GF-D8 (cell line): Measurements from ENCODE around the gene CCDC85A.

Source experiments
- DNase-seq: peaks from one replicate; lab custom pipeline; 2025; lab: John Stamatoyannopoulos, UW

The CCDC85A gene

GRCh38 chr2:56195563-56195962, 11.8 kb downstream of the CCDC85A start:
- DNase-seq: no peak

- DNase-seq: no peak
Observed at GRCh38 chr2:56197816-56198215, 14.0 kb downstream of the CCDC85A start.

DNA sequence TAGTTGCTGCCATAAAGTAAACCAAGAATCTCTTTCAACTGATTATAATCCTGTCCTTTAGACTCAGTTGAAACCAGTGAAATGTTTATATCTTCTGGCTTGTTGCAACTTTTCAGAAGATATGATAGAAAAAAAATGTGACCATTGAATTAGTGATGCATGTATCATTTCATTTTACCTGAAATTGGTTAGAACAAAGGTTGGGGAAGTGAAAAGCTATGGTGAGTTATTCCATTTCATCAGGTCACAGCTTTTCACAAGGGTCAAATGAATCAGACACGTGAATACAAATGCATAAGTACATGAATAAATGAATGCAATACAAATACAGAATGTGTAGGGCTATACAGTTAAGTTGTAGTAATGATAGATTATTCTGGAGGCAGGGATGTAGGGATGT, 15.1 kb downstream of the CCDC85A start:
- no peak for DNase-seq

- DNase-seq: no peak
Observed at GRCh38 chr2:56199492-56199891, 15.7 kb downstream of the CCDC85A start.

- no peak for DNase-seq
Observed at GRCh38 chr2:56202381-56203121, 18.8 kb downstream of the CCDC85A start.

DNA sequence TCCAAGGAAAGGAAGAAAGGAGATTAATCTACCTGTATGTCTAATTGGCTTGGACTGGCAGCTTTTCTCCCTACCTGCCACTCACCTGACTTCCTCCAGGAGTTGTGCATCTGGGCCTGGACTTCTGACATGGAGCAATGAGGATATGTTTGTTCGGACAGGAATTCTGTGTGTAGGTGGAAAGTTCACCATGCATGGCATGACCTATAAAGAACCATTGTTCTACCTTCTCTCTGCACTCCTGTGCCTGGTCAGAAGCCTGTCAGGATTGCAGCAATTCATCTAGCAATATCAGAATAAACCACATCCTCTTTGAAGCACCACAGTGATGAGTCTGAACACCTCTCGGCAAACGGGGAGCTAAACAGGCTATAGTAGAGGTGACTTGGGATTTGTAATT, 20.8 kb downstream of the CCDC85A start:
- no peak for DNase-seq

GRCh38 chr2:56206250-56206649, 22.5 kb downstream of the CCDC85A start:
- DNase-seq: no peak

GRCh38 chr2:56207760-56208159, 24.0 kb downstream of the CCDC85A start:
- DNase-seq: no peak

DNA sequence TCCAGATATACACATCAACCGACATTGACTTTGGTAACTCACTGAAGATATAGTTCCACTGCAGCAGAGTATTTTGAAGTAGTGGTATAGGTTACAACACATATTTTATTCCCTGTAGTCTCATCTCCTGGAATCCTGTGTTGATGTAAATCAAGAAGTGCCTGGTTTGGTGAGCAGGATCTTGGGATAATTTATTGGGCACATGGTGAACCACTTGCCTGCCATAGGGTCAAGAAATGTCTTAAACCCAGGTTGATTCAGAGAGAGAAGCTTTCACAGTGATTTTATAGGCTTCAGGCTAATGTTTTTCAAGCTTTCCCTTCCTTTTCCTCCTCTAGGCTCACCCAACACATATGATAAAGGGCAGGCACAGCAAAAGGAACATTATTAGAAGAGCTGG, 24.6 kb downstream of the CCDC85A start:
- no peak for DNase-seq

- DNase-seq: no peak
Observed at GRCh38 chr2:56209701-56210100, 25.9 kb downstream of the CCDC85A start.

GRCh38 chr2:56210291-56210690, 26.5 kb downstream of the CCDC85A start:
- no peak for DNase-seq

DNA sequence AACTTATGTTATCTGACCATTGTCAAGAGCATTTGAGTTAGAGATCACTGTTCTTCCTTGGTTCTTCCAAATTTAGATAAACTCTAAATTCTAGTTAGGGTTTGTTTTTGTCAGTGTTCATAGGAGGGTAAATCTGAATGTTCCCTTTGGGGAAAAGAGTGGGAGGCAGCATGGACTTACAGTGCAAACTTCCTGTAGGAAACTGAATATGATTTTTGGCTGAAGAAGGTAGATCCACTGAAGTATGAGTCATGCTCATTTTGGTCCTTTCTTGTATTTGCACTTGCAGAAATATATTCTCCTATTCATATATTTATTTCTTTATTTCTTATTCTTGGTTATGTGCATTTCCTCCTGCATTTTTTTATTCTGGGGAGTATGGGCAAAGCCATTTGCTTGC, 27.3 kb downstream of the CCDC85A start:
- DNase-seq: no peak

- no peak for DNase-seq
Observed at GRCh38 chr2:56215911-56216310, 32.1 kb downstream of the CCDC85A start.

DNA sequence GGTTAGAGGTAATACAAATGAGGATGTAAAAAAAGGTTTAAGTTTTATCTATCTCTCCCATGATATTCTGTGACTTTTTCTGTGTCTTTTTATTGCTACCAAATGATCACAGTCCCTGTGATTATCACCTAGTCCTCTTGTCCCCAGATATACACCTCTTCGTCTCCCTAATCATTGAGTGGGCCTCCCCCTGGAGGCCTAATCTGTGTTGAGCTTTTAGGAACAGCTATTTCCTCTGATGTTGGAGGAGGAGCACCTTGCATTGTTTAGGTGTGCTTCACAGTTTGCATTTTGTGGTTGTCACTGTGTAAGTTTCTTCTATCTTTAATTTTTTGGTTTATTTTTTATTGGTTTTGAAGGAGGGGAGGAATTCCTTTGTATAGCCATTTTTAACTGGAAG, 33.3 kb downstream of the CCDC85A start:
- no peak for DNase-seq

DNA sequence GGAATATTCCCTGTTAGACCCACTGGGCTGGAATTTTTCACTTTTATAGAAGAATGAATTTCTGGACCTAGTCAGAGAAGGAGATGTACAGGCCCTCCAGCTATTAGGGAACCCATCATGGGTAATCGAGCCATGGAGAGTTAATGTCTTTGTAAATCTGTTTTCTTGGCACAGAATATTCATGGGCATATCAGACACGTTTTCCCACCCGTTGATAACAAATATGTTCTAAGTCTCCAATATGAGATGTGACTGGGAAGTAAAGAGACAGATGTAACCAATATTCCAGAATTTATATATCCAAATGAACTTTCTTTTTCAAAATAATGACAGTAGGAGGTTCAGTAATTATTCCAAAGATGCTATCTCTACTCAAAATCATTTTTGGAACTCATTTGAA, 38.7 kb downstream of the CCDC85A start:
- no peak for DNase-seq

- no peak for DNase-seq
Observed at GRCh38 chr2:56224316-56224715, 40.5 kb downstream of the CCDC85A start.

- no peak for DNase-seq
Observed at GRCh38 chr2:56227811-56228210, 44.0 kb downstream of the CCDC85A start.

GRCh38 chr2:56229397-56230060, 45.7 kb downstream of the CCDC85A start:
- no peak for DNase-seq

DNA sequence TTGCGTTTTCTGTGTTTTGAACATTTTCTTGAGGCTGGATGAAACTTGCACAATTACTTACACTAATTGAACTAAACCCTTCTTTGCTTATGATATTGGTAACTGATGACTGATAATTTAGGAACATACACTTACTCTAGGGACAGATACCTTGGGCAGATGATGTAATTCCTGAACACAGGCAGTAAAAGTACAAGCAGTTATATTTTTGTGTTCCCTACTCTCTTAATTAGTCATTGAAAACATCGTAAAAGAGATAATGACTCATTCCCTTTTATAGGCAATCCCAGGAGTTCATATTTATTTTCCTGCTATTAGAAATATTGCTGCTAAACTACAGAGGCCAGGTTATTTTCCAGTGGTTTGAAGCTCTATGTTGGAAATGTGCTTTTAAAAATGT, 46.4 kb downstream of the CCDC85A start:
- no peak for DNase-seq

DNA sequence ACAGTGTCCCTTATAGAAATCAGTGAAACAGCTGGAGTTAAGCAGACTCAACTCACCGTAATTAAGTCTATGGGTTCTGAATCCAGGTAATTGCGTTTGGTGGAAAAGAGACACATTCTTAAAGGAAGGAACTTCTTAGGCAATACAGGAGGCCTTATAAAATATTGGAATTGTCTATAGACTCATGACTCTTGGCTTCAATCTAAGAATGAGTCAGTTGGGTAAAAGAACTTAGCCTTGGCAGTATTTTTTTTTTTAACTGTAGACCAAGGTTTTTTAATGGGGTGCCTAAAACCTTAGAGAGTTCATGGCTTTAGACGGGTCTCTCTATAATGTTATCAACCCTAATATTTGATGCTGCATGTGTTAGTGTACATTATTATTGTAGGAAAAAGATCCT, 47.6 kb downstream of the CCDC85A start:
- DNase-seq: no peak

DNA sequence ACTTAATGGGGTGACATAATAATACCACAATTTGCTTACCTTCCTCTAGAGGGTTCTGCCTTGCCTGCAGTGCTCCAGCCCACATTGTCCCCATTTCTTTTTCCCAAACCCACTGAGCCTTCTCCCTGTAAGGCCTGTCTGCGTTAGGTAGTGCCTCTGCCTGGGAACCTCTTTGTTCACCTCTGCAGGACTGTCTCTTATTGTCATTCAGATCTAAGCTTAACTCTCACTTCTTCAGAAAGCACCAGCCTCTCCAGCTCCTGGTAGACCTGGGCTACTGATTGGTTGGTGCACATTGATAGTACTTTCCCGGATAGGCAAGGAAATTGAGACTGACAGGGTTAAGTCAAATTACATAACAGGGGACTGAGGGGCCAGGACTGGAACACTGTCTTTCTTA, 49.1 kb downstream of the CCDC85A start:
- DNase-seq: no peak

- no peak for DNase-seq
Observed at GRCh38 chr2:56234241-56234640, 50.5 kb downstream of the CCDC85A start.

- DNase-seq: no peak
Observed at GRCh38 chr2:56239030-56239429, 55.2 kb downstream of the CCDC85A start.

- DNase-seq: no peak
Observed at GRCh38 chr2:56239437-56239836, 55.6 kb downstream of the CCDC85A start.
